CD4-positive, alpha-beta T cell (primary cell): Measurements from ENCODE around the gene EIF5A. TPM values are rescaled to one million over a fixed set of nuclear protein-coding genes. Genes with fewer than 3 reads are reported as not detected.

Source experiments
- ATAC-seq: fragments of 200-7000 bp; cut with Tn5 transposase; one replicate; pipeline ENCODE4 v1.10.0; 2022; ENCODE audit warnings: mild to moderate bottlenecking; ENCODE audit not compliant: poor library complexity
- CTCF ChIA-PET: fragments of 350-600 bp; sonication (Branson Sonifier 250); formaldehyde crosslinking; loops from one replicate; lab custom pipeline; 2021; ENCODE audit warnings: antibody characterized with exemption, inconsistent platforms; lab: Charles Lee
- POLR2A ChIA-PET: fragments of 350-600 bp; sonication (Branson Sonifier 250); formaldehyde crosslinking; loops from one replicate; lab custom pipeline; 2021; ENCODE audit warnings: antibody characterized with exemption, inconsistent platforms; lab: Charles Lee
- DNase-seq, 14 experiments: peaks; one replicate each; pipeline ENCODE4 v3.0.0-alpha.2; 2013 to 2020; ENCODE audit warnings: mixed read lengths in 2 of 14
- H3K27ac ChIP-seq, 2 donors: one replicate each; pipeline versions ENCODE4 v1.5.1 to v1.7.0; 2013; ENCODE audit warnings: low read length in 2 of 2, low read depth in 1 of 2, mild to moderate bottlenecking in 1 of 2
- H3K27me3 ChIP-seq, 2 experiments: 1 replicate in 1 of 2; 2 replicates in 1 of 2; pipeline versions ENCODE4 v1.6.1 to v1.7.0; 2013; ENCODE audit warnings: low read length in 2 of 2, control low read depth in 1 of 2, mild to moderate bottlenecking in 1 of 2, moderate library complexity in 1 of 2; ENCODE audit not compliant: insufficient read depth in 2 of 2, control insufficient read depth in 1 of 2
- H3K36me3 ChIP-seq: one replicate; pipeline ENCODE4 v1.6.1; 2013; ENCODE audit warnings: low read length, control low read depth; ENCODE audit not compliant: insufficient read depth
- H3K4me1 ChIP-seq: one replicate; pipeline ENCODE4 v1.6.1; 2013; ENCODE audit warnings: low read length, control low read depth; ENCODE audit not compliant: insufficient read depth
- H3K4me3 ChIP-seq: one replicate; pipeline ENCODE4 v1.5.1; 2013; ENCODE audit warnings: mild to moderate bottlenecking, low read length, moderate library complexity
- H3K9me3 ChIP-seq, 2 experiments: 1 replicate in 1 of 2; 2 replicates in 1 of 2; pipeline versions ENCODE4 v1.6.1 to v1.7.0; 2013; ENCODE audit warnings: low read length in 2 of 2, mild to moderate bottlenecking in 2 of 2, control low read depth in 1 of 2, moderate library complexity in 1 of 2; ENCODE audit not compliant: control insufficient read depth in 1 of 2, insufficient read depth in 1 of 2
- H3K27ac Mint-ChIP-seq: one replicate; pipeline ENCODE4 v1.8.0; 2020; ENCODE audit warnings: mixed read lengths
- H3K27me3 Mint-ChIP-seq: one replicate; pipeline ENCODE4 v1.8.0; 2021; ENCODE audit warnings: mixed read lengths
- H3K36me3 Mint-ChIP-seq: one replicate; pipeline ENCODE4 v1.8.0; 2021; ENCODE audit warnings: low read depth, mixed read lengths
- H3K4me1 Mint-ChIP-seq: one replicate; pipeline ENCODE4 v1.8.0; 2021; ENCODE audit warnings: low read depth, mixed read lengths
- H3K4me3 Mint-ChIP-seq: one replicate; pipeline ENCODE4 v1.8.0; 2020; ENCODE audit warnings: mild to moderate bottlenecking, mixed read lengths
- H3K9me3 Mint-ChIP-seq: one replicate; pipeline ENCODE4 v1.8.0; 2020; ENCODE audit warnings: mixed read lengths
- intact Hi-C, 2 experiments: fragments of 100-400 bp; cut with DNase I in 1 of 2; cut with micrococcal nuclease in 1 of 2; formaldehyde crosslinking; loops; one replicate each; pipeline versions ENCODE4 v1.15.1 to v1.9.0; 2023 to 2025; cut with DNase I, micrococcal nuclease
- total RNA-seq, 174 experiments: library from RNA in 2 of 174; stranded (reverse) in 2 of 174; gene quantifications; one replicate each; pipeline ENCODE4 v1.2.3 and lab custom pipeline; 2021 to 2026
- TF ChIP-seq, protein P1 (sequence below): fragments of 200-600 bp; IDR thresholded peaks from one replicate; pipeline ENCODE4 v1.8.0; 2022; ENCODE audit warnings: antibody characterized with exemption, mild to moderate bottlenecking

The EIF5A gene
- total RNA-seq, 2 experiments from 2014 or later = 471 to 480 TPM

DNA sequence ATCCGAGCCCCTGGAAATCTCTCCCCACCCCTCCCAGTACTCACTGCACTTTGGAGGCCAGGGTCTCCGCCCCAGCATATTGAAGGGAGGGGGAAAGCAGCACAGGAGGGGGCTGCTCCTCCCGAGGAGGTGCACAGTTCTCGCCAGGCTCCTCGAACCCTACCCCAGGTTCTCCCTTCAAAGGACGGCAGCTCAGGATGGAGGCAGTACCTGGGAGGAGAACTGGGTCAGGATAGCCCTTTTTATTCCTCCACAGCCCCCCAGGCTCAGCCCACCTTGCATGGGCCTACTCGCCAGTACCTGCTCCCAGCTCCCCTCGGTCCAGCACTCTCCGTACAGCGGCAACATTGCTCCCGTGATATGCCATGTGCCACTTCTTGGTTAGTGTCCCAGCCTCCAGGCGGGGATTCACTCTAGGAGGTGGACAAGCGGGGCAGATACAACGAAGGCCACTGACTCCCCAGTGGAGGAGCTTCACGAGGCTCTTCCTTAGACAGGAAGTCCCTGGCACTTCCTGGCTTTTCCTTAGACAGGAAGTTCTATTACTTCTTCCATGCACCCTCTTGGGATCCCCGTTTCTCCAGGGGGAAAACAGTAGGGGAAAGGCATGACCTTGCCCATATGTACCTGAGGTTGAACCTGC lies 9.9 kb downstream of the EIF5A start:
- no peak overlapping the region for H3K4me3 ChIP-seq
- no peak overlapping the region for H3K27ac ChIP-seq
- peaks cover 68% of the 10 kb centered on the region for H3K36me3 ChIP-seq
- H3K27ac Mint-ChIP-seq = peak overlapping the region; percentile 76
- H3K4me1 Mint-ChIP-seq = peaks cover 39% of the 10 kb centered on the region
- peak overlapping the region; percentile 66 for H3K4me3 Mint-ChIP-seq
- no peaks in the 10 kb centered on the region for H3K27me3 Mint-ChIP-seq
- peaks cover 78% of the 10 kb centered on the region for H3K36me3 Mint-ChIP-seq
- DNase-seq (peak in 1 of 14 experiments; percentile 27), ATAC-seq (no peak)
- TF ChIP-seq, protein P1, sequence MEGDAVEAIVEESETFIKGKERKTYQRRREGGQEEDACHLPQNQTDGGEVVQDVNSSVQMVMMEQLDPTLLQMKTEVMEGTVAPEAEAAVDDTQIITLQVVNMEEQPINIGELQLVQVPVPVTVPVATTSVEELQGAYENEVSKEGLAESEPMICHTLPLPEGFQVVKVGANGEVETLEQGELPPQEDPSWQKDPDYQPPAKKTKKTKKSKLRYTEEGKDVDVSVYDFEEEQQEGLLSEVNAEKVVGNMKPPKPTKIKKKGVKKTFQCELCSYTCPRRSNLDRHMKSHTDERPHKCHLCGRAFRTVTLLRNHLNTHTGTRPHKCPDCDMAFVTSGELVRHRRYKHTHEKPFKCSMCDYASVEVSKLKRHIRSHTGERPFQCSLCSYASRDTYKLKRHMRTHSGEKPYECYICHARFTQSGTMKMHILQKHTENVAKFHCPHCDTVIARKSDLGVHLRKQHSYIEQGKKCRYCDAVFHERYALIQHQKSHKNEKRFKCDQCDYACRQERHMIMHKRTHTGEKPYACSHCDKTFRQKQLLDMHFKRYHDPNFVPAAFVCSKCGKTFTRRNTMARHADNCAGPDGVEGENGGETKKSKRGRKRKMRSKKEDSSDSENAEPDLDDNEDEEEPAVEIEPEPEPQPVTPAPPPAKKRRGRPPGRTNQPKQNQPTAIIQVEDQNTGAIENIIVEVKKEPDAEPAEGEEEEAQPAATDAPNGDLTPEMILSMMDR = no peak
- intact Hi-C loops = loop anchor here in 1 of 2 experiments (1.0 to 5.0 kb wide), 2 partner anchors 11 to 370 kb away; partner anchors contain the start of genes TP53 and WRAP53
- H3K4me1 ChIP-seq = peaks cover 37% of the 10 kb centered on the region
- POLR2A ChIA-PET = no interaction called here
- H3K9me3 ChIP-seq = no peaks in the 10 kb centered on the region
- H3K27me3 ChIP-seq = no peaks in the 10 kb centered on the region
- no peaks in the 10 kb centered on the region for H3K9me3 Mint-ChIP-seq
- CTCF ChIA-PET = no interaction called here

DNA sequence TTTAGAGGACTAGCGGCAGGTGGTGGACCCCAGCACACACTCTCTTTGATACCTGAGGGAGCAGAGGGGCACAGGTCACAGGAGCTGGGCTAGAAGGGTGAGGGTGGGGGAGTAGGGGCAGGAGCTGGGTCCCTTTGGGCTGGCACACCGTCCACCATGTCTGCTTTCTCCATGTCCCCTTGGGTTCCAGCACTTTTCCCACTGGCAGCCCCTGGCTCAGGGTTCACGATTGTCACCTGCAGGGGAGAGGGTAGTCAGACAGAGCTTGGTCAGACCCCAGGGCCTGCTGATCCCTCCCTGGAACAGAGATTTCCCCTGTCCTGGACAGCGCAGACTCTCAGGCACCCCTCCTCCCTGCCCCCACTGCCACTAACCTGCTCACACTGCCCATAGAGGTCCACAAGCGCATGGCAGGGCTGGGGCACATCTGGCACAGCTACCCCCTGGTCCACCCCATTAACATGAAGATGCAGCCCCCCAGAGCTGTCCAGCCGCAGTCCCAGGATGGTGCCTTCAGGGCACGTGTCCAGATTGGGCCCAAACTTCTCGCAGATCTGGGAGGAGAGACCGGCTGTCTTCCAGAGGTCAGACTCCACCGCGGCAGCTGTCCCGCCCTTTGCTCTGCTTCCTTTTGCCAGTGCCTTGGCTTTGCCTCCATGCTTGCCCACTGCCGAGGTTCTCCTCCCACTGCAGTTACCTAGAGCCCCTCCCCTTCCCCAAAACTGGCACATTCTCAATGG lies 10.9 kb downstream of the EIF5A start:
- CTCF ChIA-PET = no interaction called here
- intact Hi-C loops = loop anchor here in 1 of 2 experiments (5.0 kb wide), 1 partner anchor 369 kb away; the partner anchor contains the start of genes TP53 and WRAP53

DNA sequence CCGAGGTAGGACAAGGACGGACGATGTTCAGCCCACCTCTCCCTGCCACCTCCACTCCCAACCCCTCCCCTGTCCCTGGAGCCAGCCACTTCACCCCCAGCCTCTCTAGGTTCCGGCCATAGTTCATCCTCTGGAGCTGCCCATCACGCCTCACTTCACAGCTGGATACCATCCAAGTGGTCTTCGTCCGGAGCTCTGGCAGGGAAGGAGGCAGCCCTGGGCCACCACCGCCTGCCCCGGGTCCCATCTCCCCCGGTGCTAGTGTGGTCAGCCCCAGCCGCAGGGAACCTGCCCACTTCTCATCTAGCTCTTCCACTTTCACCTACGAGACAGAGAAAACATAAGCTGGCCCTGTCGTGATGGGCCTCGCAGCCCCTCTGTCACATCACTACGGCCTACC lies 14.0 kb downstream of the EIF5A start:
- TF ChIP-seq, protein P1 = no peak
- Histone ChIP-seq H3K27ac (no peak overlapping the region), H3K27me3 (no peaks in the 10 kb centered on the region), H3K4me1 (peaks cover 14% of the 10 kb centered on the region), H3K36me3 (peaks cover 81% of the 10 kb centered on the region), H3K9me3 (no peaks in the 10 kb centered on the region), H3K4me3 (no peak overlapping the region)
- ATAC-seq (no peak), DNase-seq (peak in 1 of 14 experiments; percentile 2)
- ChIA-PET POLR2A (no interaction called here), CTCF (no interaction called here)
- intact Hi-C loops = loop anchor here in 1 of 2 experiments (10.0 kb wide), 1 partner anchor 533 kb away; the partner anchor contains the start of genes CYB5D1, NAA38 and TMEM88
- peaks cover 4% of the 10 kb centered on the region for H3K4me1 Mint-ChIP-seq
- H3K27me3 Mint-ChIP-seq = no peaks in the 10 kb centered on the region
- H3K27ac Mint-ChIP-seq = no peak overlapping the region
- no peaks in the 10 kb centered on the region for H3K9me3 Mint-ChIP-seq
- no peak overlapping the region for H3K4me3 Mint-ChIP-seq
- peaks cover 76% of the 10 kb centered on the region for H3K36me3 Mint-ChIP-seq

More for the DNA sequence above, 10.9 kb downstream of the EIF5A start:
- Histone ChIP-seq H3K27ac (no peak overlapping the region), H3K9me3 (no peaks in the 10 kb centered on the region), H3K36me3 (peaks cover 68% of the 10 kb centered on the region), H3K4me1 (peaks cover 27% of the 10 kb centered on the region), H3K4me3 (no peak overlapping the region), H3K27me3 (no peaks in the 10 kb centered on the region)
- TF ChIP-seq, protein P1 = no peak
- H3K36me3 Mint-ChIP-seq = peaks cover 78% of the 10 kb centered on the region
- peaks cover 29% of the 10 kb centered on the region for H3K4me1 Mint-ChIP-seq
- H3K9me3 Mint-ChIP-seq = no peaks in the 10 kb centered on the region
- no peak for ATAC-seq
- H3K27ac Mint-ChIP-seq = peak overlapping the region; percentile 76
- POLR2A ChIA-PET = no interaction called here
- peak overlapping the region; percentile 66 for H3K4me3 Mint-ChIP-seq
- DNase-seq = no peak
- no peaks in the 10 kb centered on the region for H3K27me3 Mint-ChIP-seq
